ENCODE results near the gene IREB2.

The IREB2 gene

DNA sequence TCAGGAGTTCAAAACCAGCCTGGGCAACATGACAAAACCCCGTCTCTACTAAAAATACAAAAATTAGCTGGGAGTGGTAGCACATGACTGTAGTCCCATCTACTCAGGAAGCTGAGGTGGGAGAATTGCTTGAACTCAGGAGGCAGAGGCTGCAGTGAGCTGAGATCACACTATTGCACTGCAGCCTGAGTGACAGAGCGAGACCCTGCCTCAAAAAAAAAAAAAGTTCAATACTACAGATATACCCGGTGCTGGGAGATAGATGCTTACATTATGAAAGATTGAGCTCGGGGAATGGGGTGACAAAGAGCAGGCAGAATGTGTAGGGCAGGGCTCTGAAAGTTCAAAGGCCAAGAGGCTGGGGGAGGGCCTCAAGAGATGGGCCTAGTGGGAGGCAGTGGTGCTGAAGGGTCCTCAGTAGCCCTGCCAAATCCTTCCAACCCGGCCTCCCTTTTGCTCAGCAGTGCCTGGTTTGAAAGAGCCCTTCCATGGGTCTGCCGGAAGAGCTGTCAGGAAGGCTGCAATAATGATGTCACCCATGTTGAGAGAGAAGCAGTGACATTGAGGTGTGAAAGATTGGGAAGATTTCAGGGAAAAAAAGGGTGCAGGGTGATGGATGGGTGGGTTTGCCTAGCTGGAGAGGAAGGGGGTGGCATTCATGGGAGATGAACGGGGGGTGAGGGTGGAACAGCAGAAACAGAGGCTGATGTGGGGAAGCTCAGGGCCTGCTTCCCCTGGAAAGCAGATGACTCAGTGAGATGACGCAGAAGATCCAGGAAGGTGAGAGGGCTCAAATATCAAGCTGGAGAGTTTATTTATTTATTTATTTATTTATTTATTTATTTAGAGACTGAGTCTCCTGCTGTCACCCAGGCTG lies 20.0 kb upstream of the IREB2 start:
- TF ChIP-seq, protein P1, sequence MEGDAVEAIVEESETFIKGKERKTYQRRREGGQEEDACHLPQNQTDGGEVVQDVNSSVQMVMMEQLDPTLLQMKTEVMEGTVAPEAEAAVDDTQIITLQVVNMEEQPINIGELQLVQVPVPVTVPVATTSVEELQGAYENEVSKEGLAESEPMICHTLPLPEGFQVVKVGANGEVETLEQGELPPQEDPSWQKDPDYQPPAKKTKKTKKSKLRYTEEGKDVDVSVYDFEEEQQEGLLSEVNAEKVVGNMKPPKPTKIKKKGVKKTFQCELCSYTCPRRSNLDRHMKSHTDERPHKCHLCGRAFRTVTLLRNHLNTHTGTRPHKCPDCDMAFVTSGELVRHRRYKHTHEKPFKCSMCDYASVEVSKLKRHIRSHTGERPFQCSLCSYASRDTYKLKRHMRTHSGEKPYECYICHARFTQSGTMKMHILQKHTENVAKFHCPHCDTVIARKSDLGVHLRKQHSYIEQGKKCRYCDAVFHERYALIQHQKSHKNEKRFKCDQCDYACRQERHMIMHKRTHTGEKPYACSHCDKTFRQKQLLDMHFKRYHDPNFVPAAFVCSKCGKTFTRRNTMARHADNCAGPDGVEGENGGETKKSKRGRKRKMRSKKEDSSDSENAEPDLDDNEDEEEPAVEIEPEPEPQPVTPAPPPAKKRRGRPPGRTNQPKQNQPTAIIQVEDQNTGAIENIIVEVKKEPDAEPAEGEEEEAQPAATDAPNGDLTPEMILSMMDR (IDR thresholded peaks at IDR 0.05; ENCODE audit: insufficient read depth, missing control alignments): no peak
- DNase-seq (ENCODE audit: insufficient read length, low spot score) (no peak), FAIRE-seq (no peak)

DNA sequence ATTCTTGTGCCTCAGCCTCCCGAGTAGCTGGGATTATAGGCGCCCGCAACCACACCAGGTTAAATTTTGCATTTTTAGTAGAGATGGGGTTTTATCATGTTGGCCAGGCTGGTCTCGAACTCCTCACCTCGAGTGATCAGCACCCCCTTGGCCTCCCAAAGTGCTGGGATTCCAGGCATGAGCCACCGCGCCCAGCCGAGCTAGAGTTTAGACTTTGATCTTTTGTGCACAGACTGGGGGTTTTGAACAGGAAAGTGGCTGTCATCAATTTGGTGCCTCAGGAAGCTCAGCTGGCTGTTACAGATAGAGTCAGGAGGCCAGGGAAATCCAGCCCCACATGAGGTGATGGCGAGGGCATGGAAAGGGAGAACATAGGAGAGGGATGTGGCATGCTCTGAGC lies 19.3 kb upstream of the IREB2 start:
- DNase-seq (ENCODE audit: insufficient read length, low spot score) (no peak), FAIRE-seq (no peak)
- TF ChIP-seq, protein P1 (IDR thresholded peaks at IDR 0.05; ENCODE audit: insufficient read depth, missing control alignments): no peak

DNA sequence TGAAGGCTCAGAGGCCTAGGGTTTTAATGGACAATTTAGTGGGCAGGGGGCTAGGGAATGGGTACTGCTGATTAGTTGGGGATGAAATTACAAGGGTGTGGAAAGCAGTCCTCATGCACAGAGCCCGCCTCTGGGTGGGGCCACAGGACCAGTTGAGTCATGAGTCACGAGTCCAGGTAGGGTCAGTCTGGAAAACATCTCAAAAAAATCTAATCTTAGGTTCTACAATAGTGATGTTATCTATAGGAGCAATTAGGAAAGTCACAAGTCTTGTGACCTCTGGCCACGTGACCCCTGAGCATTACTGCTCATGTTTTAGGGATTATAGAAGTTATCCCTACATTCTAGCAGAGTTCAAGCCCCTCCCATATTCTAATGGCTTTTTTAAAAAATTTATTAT lies 18.6 kb upstream of the IREB2 start:
- FAIRE-seq (no peak), DNase-seq (ENCODE audit: insufficient read length, low spot score) (no peak)
- TF ChIP-seq, protein P1 (IDR thresholded peaks at IDR 0.05; ENCODE audit: insufficient read depth, missing control alignments): no peak

- no peak for FAIRE-seq
- no peak for DNase-seq (ENCODE audit: insufficient read length, low spot score)
- TF ChIP-seq, protein P1 (IDR thresholded peaks at IDR 0.05; ENCODE audit: insufficient read depth, missing control alignments): no peak
Observed at GRCh38 chr15:78420220-78420619, 17.8 kb upstream of the IREB2 start.

DNA sequence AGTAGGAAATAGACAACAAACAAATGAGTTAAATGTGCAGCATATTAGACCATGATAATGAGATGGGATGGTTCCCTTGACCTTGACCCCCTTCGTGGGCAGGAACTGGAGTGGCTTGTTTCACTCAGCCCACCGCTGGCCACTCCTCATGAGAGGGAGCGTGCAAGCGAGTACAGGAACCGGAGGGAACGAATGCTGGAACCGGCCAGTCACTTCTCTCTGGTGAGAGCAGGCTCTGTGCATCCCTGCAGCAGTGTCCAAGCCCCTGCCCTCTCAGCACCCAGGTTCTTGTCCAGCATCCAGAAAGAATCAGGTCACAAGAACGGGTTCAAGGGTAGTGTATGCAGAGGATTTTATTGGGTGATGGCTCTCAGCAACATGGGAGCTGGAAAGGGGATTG lies 17.2 kb upstream of the IREB2 start:
- FAIRE-seq: no peak
- DNase-seq (ENCODE audit: insufficient read length, low spot score): no peak
- TF ChIP-seq, protein P1 (IDR thresholded peaks at IDR 0.05; ENCODE audit: insufficient read depth, missing control alignments): no peak

DNA sequence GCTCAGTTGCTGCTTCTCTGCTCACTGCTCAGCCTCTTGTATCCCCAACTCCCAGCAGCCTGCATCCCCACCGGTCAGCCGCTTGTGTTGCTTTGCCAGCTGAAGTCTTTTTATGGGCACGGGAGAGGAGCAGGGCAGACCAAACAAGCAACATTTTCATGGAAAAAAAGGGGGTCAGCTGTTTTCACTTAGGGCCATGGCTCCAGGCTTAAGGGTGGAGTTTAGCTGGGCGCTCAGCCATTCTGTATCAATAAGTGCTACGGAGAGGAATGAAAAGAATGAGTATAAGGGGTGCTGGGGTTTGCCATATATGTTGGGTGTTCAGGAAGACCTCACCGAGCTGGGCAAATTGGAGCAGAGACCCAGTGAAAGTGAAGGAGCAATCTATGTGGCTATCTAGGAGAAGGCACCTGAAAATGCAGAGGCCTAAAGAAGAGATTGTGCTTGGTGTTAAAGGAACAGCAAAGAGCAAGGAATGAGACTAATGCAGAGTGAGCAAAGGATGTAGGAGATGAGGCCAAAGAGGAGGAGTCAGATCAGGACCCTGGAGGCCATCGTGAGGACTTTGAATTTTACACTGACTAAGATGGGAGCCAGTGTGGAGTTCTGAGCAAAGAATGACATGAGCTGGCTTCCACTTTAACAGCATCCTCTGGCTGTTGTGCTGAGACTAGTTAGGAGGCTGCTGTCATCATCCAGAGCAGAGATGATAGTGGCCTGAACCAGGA lies 16.6 kb upstream of the IREB2 start:
- no peak for FAIRE-seq
- TF ChIP-seq, protein P1 (IDR thresholded peaks at IDR 0.05; ENCODE audit: insufficient read depth, missing control alignments): no peak
- DNase-seq (ENCODE audit: insufficient read length, low spot score): no peak

Data from D721Med (cell line).